Osteoblast (primary cell): ENCODE measurements around the gene SETX. TPM values are rescaled to one million over a fixed set of nuclear protein-coding genes. Genes with fewer than 3 reads are reported as not detected.

Experiments used
- DNase-seq: peaks from one replicate; pipeline ENCODE4 v3.0.0; 2011; ENCODE audit warnings: low spot score, mixed read lengths; ENCODE audit not compliant: insufficient read length; ENCODE audit errors: missing footprints
- H2AFZ ChIP-seq: 2 replicates; pipeline ENCODE4 v1.6.0; 2011; ENCODE audit warnings: mild to moderate bottlenecking, low read length
- H3K27ac ChIP-seq: 2 replicates; pipeline ENCODE4 v1.5.1; 2011; ENCODE audit warnings: mild to moderate bottlenecking, low read depth, low read length, moderate library complexity
- H3K27me3 ChIP-seq: 2 replicates; pipeline ENCODE4 v1.6.0; 2012; ENCODE audit warnings: mild to moderate bottlenecking, control low read depth, inconsistent platforms, low read length, moderate library complexity; ENCODE audit not compliant: insufficient read depth
- H3K36me3 ChIP-seq: 2 replicates; pipeline ENCODE4 v1.5.1; 2011; ENCODE audit warnings: mild to moderate bottlenecking, low read length, control low read depth, moderate library complexity; ENCODE audit not compliant: insufficient read depth
- H3K4me1 ChIP-seq: 2 replicates; pipeline ENCODE4 v1.5.1; 2011; ENCODE audit warnings: mild to moderate bottlenecking, low read length, control low read depth, moderate library complexity; ENCODE audit not compliant: insufficient read depth
- H3K4me2 ChIP-seq: 2 replicates; pipeline ENCODE4 v1.6.0; 2011; ENCODE audit warnings: mild to moderate bottlenecking, low read length; ENCODE audit not compliant: insufficient read depth
- H3K4me3 ChIP-seq: fragments of 200-600 bp; sonication (generic); 3 replicates; pipeline ENCODE4 v1.5.1; 2012; ENCODE audit warnings: mild to moderate bottlenecking, low read length, inconsistent platforms; ENCODE audit not compliant: insufficient read depth
- H3K79me2 ChIP-seq: 2 replicates; pipeline ENCODE4 v1.6.0; 2012; ENCODE audit warnings: mild to moderate bottlenecking, low read length, control low read depth, inconsistent platforms; ENCODE audit not compliant: insufficient read depth
- H3K9me3 ChIP-seq: 2 replicates; pipeline ENCODE4 v1.5.1; 2011; ENCODE audit warnings: low read depth, low read length, control low read depth
- H4K20me1 ChIP-seq: 2 replicates; pipeline ENCODE4 v1.6.0; 2012; ENCODE audit warnings: mild to moderate bottlenecking, low read length, control low read depth; ENCODE audit not compliant: insufficient read depth
- CTCF ChIP-seq: IDR thresholded peaks from 2 replicates; pipeline ENCODE4 v1.5.1; 2011; ENCODE audit warnings: mild to moderate bottlenecking, low read depth, low read length, moderate library complexity; ENCODE audit errors: extremely low read depth
- total RNA-seq: library from RNA; depleted of rRNA; stranded (reverse); fragments of >200 nt; gene quantifications from 2 replicates; pipeline ENCODE4 v1.2.3, GENCODE V29; 2012

SETX gene
- total RNA-seq, 1 donor, result 89.0 TPM

GRCh38 chr9:132366481-132366880 is 11.7 kb upstream of the SETX start:
- TF ChIP-seq CTCF, result no peak
- Histone ChIP-seq H3K4me1 (no peaks in the 10 kb centered on the region), H3K4me2 (no peak overlapping the region), H3K36me3 (no peaks in the 10 kb centered on the region), H3K27me3 (no peaks in the 10 kb centered on the region), H3K4me3 (no peak overlapping the region), H3K27ac (no peak overlapping the region), H2AFZ (no peak overlapping the region), H3K79me2 (no peaks in the 10 kb centered on the region), H3K9me3 (no peaks in the 10 kb centered on the region), H4K20me1 (no peaks in the 10 kb centered on the region)
- DNase-seq, result no peak

- no peaks in the 10 kb centered on the region for H3K27me3 ChIP-seq
- no peak for DNase-seq
- no peaks in the 10 kb centered on the region for H4K20me1 ChIP-seq
- no peak overlapping the region for H3K27ac ChIP-seq
- H3K4me1 ChIP-seq, result no peaks in the 10 kb centered on the region
- no peaks in the 10 kb centered on the region for H3K36me3 ChIP-seq
- H3K4me3 ChIP-seq, result no peak overlapping the region
- no peak overlapping the region for H2AFZ ChIP-seq
- no peaks in the 10 kb centered on the region for H3K79me2 ChIP-seq
- H3K9me3 ChIP-seq, result no peaks in the 10 kb centered on the region
- TF ChIP-seq CTCF, result no peak
- H3K4me2 ChIP-seq, result no peak overlapping the region
Measured at GRCh38 chr9:132365986-132366385, 11.2 kb upstream of the SETX start.

GRCh38 chr9:132364068-132364467 is 9.3 kb upstream of the SETX start:
- no peak for TF ChIP-seq CTCF
- Histone ChIP-seq H4K20me1 (no peaks in the 10 kb centered on the region), H3K79me2 (no peaks in the 10 kb centered on the region), H3K4me3 (no peak overlapping the region), H3K27me3 (no peaks in the 10 kb centered on the region), H3K9me3 (no peaks in the 10 kb centered on the region), H2AFZ (no peak overlapping the region), H3K27ac (no peak overlapping the region), H3K36me3 (no peaks in the 10 kb centered on the region), H3K4me1 (no peaks in the 10 kb centered on the region), H3K4me2 (no peak overlapping the region)
- DNase-seq, result no peak

- Histone ChIP-seq H3K4me3 (no peak overlapping the region), H3K9me3 (no peaks in the 10 kb centered on the region), H3K27ac (no peak overlapping the region), H4K20me1 (peaks cover 6% of the 10 kb centered on the region), H3K4me1 (peaks cover 12% of the 10 kb centered on the region), H3K4me2 (no peak overlapping the region), H3K27me3 (no peaks in the 10 kb centered on the region), H3K79me2 (peaks cover 20% of the 10 kb centered on the region), H2AFZ (no peak overlapping the region), H3K36me3 (peaks cover 12% of the 10 kb centered on the region)
- no peak for TF ChIP-seq CTCF
- no peak for DNase-seq
Measured at GRCh38 chr9:132357764-132358163, 3.0 kb upstream of the SETX start.
